NCI-H2029 treated with DMSO at 0.1 percent for 48 hours (cell line): ENCODE results near the gene PARM1.
A peak's percentile ranks its signal among the peaks of the same experiment; 100 is the strongest.

Experiments
- DNase-seq: peaks from one replicate; lab custom pipeline; 2025; lab: John Stamatoyannopoulos, UW

PARM1 gene, protein sequence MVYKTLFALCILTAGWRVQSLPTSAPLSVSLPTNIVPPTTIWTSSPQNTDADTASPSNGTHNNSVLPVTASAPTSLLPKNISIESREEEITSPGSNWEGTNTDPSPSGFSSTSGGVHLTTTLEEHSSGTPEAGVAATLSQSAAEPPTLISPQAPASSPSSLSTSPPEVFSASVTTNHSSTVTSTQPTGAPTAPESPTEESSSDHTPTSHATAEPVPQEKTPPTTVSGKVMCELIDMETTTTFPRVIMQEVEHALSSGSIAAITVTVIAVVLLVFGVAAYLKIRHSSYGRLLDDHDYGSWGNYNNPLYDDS

DNA sequence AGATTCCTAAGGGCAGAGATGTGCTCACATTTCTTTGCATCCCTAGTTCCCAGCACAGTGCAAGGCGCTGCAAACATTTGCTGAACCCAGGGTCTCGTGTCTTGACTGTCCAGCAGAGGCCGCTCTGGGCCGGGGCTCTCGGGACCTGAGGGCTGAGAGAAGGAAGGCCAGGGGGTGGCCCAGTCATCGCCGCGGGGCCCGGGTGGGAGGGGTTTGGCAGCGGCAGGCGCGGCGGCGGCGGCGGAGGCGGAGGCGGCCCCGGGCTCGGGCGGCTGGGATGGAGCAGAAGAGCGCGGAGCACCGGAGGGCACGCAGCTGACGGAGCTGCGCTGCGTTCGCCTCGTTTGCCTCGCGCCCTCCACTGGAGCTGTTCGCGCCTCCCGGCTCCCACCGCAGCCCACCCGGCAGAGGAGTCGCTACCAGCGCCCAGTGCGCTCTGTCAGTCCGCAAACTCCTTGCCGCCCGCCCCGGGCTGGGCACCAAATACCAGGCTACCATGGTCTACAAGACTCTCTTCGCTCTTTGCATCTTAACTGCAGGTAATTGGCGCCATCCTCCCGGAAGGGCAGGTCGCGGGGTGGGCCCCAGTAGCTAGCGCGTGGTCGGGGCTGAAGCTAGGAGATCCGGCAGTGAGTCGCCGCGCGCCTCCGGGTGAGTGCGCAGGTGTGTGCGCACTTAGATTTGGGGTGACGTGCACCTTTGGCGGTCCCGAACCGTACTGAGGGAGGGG, at the start of gene PARM1:
TSS of gene PARM1 (plus strand) at position 285 of the 730 bp plus-strand sequence. CDS start at position 497, 212 bp downstream.
- DNase-seq = peak; percentile 65

DNA sequence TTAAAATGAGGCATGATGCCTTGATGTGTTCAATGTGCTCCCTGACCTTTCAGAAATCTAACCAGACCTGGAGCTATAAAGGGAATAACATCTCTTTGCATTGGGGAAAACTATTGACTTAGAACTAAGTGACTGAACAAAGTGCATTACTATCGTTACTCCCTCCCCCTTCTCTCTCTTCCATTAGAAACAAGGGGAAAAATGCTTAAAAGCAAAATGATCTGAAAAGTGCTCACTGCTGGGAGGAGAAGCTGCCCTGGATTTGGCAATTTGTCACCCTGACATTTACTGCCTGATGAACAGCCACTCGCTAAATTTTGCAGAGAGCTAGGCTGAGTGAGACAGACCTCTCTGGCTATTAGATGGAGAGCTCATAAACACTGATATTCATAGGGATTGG, 48.6 kb upstream of the PARM1 start:
- DNase-seq = no peak

DNA sequence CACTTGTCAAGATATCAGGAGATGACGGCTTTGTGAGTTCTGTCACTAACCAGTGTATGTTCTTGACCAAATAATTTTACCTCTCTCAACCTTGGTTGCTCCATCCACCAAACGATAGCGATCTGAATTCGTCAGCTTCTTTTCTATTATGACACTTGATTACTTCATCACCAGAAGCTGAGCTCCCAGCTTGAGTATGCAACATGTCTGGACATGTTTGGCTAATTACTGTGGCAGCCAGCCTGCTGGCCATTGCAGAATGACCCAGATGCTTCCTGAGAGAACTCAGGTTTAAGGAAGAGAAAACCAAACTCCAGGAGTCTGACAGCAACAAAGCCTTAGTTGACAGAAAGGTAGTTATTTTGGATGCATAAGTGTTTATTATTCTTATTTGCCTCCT, 46.4 kb upstream of the PARM1 start:
- no peak for DNase-seq

DNA sequence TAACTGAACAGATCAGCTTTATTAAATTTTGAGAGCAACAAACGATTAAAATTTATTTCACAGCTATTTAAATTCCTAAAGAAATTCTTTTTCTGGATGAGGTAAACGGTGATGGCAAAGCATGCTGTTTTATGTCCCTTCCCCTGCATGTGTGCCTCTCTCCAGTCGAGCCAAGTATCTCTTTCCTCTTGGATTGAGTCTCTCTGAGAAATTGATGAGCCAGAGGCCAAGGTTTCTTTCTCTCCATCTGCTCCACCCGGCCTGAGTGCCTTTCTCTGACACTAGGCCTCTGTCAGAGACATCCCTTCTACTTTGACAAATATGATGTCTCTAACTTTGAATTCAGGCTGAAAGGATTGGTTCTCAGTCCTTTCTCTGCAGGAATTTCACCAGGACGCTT, 42.6 kb upstream of the PARM1 start:
- no peak for DNase-seq

DNA sequence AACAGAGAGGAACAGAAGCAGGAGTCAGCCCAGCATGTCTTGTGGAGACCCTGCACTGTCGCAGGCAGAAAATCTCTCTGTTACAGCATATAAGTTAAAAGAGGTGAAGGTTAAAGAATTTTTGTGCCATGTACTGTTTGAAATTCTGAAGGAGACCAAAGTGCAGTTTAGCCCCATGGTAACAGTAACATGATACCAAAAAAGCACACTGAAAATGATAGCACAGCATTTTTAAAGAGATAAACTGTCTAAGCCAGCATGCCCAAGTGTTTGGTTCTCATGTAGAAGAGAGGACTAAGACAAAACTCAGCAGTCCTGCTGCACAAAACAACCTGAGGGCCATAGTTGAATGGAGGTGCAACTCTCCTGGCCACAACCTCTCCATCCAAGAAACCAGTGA, 41.9 kb upstream of the PARM1 start:
- no peak for DNase-seq

DNA sequence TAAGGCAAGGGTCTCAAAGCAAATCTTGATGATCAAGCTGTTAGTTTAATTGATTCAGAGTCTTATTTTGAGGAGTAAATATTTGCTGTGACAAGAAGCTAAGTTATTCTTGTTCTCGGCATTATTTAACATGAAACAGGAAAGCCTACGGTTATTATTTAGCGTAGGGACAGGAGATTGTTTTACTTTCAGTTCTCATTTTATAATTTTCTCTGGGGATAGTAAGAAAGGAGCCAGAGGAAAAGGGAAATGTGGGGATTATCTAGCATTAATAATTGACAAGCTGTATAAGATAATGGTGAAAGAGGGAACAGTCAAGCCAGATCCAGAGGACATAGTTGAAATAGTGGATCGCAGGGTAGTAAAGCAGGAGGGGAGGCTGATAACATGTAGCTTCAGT, 39.7 kb upstream of the PARM1 start:
- DNase-seq = no peak

DNA sequence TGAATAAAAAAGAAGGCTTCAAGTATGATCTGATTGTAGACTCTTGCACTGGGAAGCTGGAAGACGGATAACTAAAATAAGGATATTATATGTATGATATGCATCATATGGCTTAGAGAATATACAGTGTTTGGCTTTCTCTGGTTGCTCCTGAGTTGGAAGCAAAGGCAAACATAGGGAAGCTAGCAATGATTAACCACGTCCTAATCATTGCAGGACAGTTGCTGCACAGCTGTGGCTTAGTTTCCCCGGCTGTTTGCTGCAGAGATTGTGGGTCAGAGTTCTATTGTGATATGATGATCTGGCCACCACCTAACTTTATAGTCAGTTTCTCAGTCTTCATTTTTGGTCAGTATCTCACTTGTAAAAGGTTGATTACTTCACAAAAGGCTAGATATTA, 36.3 kb upstream of the PARM1 start:
- no peak for DNase-seq

DNA sequence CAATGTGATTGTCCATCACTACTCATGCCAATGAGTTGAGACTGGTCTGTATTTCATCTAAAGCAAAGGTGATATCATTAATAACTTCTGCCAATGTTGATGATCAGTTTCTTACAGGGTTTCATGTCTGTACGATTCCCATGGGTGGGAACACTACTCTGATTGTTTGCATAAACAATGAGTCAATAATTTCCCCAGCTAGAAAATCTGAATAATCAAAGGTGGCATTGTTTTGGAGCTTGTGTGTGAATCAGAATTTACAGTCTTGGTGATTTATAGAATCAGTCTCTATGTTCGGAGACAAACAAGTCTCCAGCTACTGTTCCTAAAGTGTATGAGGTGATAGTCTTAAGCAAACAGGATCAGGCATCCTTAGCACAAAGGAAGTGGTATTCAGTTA, 35.5 kb upstream of the PARM1 start:
- no peak for DNase-seq

DNA sequence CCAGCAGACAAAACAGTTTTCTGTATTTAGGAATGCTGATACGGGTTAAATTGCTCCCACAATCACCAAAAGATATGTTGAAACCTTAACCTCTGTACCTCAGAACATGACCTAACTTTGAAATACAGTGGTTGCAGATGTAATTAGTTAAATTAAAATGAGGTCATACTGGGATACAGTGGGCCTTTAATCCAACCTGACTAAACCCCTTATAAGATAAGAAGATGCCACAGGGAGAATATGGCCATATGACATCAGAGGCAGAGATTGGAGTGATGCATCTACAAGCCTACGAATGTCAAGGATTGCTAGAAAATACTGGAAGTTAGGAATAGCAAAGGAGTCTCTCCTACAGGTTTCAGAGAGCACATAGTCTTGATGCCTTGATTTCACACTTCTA, 32.1 kb upstream of the PARM1 start:
- DNase-seq = no peak

DNA sequence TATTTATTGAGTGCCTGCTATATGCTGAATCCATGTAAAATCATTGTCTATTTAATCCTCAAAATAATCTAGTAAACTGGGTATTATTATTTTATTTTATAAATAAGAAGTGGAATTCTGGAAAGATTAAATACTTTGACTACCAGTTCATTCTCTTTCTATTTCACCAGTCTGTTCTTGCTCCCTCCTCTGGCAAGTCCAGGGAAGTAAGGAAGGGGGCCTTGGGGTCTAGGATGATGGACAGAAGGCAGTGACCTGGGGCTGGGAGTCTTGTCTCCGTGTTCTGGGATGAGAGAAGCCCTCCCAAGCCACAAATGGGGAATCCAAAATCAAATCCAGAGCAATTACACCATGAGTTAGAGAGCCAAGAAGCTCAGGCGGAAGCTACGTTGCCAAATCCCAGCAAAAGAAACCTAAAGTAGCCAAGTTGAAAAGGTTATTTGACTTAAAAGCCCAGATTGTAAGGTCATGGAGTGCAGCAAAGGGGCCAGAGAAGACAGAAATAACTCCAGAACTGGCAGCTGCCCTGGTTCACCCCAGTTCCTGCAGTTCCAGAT, 28.3 kb upstream of the PARM1 start:
- no peak for DNase-seq

DNA sequence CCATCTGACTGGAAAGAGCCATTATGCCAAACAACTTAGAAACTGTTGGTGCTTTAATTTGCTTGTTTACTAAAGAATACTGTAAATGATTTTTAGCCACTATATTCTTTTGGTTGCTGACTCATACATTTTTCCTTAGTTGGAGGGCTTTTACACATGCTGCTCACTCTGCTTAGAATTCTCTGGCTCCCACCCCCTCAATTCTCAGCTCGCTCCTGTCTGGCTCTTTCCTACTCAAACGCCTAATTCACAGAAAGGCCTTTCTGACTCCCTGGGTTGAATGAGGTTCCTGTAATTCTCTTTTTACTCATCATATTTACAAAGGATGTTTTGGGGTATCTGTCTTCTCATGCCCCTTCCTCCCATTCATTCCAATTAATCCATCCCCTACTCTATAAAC, 26.1 kb upstream of the PARM1 start:
- DNase-seq = no peak

DNA sequence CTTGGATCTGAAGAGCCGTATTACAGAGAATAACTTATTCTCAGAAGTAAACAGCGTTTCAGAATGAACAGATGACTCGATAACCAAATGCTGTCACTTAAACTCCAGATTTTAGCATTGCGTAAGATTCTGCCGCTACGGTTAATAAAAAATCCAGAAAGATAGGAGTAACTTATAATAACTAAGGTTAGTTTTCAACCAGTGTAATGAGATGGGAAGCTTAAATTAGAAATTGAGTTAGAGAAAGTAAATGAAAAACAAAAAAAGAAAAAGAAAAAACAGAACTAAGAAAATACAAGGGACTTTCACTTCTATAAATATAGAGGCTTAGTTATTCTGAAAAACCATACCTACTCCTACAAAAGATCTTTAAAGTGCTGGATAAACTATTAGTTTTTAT, 13.1 kb upstream of the PARM1 start:
- DNase-seq = no peak

DNA sequence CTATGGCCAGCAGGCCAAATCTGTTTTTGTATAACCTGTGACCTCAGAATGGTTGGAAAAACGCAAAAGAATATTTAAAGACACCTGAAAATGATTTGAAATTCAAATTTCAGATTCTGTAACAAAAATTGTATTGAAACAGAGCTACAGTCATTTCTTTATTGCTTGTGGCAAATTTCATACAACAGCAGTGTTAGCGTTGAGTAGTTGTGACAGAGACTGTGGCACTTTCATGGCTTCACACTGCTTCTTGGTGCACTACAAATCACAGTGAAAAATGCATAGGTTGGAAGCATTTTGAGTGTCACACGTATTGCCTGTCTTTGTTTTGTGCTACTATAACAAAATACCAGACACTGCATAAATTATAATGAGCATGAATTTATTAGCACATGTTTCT, 12.2 kb upstream of the PARM1 start:
- no peak for DNase-seq

DNA sequence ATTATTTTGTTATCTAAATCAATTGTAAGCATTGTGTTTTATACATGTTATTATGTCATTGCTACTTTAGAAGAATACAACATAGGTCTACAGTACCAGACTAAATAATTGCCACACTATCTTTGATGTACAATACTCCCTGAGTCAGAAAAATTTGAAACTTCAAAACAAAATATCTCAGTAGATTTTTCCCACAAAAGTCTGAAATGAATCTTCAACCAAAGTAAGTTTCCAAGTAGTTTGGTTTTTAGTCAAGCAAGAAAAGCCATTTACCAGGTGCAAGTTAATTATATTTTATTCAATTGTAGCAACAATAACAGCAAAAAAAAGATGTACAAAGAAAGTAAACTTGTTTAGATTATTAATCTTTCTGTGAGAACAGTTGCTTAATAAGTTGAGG, 11.4 kb upstream of the PARM1 start:
- no peak for DNase-seq

DNA sequence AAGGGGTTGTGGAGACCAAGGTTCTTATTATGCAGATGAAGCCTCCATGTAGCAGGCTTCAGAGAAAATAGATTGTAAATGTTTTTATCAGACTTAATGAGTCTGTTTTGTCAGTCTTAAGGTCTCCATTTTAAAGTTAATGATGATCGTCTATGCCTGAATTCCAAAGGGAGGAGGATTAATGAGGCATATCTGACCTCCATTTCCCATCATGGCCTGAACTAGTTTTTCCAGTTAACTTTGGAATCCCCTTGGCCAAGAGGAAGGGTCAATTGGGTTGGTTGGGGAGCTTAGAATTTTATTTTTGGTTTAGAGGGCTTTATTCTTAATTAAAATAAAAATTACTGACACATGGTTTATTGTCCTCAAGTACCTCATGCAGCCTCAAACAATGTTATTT, 6.9 kb upstream of the PARM1 start:
- no peak for DNase-seq

DNA sequence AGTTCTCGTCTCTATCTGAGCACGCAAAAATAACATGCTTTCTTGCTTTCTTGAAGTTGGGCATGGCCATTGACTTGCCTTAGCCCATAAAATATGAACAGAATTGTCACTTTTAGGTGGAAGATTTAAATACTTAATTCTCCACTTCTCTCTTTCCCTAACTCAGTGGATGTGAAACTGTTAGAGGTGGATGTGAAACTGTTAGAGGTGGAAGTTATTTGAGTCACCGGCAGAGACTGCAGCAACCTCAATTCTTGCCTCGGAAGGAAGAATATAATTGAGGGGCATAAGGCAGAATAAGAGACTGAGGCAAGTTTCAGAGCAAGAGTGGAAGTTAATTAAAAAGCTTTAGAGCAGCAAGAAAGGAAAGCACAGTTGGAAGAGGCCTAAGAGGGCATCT, 2.8 kb upstream of the PARM1 start:
- no peak for DNase-seq

DNA sequence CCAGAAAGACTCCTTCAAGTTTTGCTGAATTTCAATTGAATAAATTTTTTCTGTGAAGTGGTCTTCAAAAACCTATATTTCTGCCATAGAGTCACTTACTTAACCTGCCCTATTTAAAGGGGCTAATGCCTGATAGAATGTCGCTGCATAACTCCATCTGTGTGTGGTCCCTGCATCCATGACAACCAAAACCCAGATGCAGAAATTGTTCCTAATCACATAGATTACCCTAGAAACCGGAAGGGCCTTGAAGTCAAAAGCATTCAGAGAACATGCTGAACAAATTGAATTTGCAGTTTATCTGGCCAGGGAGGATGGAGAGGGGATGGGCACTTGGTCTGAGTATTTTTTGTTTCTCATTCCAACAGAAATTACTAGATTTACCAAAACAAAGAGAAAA, 1.5 kb upstream of the PARM1 start:
- DNase-seq = no peak

DNA sequence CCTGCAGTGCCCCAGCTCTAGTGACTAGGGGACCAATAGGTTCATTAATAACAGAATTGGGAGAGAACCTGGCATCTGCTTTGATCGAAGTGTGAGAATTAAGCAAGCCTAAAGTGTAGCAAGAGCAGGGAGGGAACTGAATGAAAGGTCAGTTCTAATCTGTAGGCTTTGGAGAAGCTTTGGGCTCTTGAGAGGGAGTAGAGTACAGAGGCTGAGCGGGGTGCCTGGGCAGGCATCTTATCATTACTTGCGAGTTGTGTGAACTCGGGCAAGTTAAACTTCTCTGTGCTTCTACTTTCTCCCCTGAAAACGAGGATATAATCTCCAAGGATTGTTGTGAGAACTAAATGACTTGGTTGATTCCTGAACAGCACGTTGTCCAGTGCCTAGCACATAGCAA, 906 bp upstream of the PARM1 start:
- no peak for DNase-seq

DNA sequence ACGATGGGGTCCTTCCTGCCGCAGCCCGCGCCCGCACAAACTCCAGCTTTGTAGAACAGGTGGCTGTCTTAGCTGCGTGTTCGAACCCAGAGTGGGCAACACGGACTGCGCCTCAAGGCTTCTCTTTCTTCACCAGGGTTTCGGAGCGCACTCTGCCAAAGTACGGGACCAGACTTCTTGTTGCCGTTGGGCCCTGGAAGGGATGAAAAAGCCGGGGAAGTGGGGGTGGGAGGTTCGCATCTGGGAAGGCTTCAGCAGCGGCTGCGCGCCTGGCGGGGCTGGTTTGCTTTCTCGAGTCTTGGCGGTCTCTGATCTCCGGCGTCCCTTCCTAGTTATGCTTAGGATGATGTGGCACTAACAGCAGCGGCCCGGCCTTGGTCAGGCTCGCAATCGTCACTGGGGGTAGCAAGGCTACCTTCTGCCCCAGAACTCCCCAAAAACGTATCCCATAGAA, 673 bp downstream of the PARM1 start:
- no peak for DNase-seq

DNA sequence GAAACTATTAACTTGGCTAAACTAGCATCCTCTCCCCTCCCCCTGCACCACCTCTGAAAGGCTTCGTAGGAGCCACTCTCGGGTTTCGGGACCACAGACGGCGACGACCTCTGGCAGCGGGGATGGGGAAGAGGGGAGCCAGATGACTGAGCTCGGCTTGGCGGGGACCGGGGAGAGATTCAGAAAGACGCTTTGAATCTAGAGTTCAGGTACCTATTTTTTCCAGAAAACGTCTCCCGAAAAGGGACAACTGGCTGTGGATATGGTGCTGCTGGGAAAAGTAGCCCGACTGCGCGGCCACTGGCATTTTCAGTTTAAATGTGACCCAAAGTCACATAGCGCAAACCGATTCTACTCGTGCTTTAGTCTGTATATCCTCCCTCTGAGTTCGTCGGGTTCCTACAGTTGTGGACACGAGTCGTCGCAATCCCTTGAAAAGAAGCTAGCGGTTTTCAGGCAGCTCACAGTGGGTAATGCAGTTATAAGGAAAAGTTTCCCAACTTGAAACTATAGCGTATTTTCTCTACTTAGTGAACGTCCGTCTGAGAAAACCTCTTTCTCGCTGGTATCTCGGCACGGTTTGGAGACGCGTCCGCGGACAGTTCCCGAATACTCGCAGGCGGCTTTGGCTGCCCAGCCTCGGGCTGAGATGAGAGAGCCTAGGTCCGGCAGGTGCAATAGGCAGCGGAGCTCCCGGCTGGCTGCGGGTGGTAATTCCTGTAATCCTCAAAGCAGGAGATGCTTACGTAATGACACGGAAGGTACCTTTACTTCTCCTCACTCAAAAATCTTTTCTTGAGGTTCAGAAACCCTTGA, 1.3 kb downstream of the PARM1 start:
- peak; percentile 42 for DNase-seq

DNA sequence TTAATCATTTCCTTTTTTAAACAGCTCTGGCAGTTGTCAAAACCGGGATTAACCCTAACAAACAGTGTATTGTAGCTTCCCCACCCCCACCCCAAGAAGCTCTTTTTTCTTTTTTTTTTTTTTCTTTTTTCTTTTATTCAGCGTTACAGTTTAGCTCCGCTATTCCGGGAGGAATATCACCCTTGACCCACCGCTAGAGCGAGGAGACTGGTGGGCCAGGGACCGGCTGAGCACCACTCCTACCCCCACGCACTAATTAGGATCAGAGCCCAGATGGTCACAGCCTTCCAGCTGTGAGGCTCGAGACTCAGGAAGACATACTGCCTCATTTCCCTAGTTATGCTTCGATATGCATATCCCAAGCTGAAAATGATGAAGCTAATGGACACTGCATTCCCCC, 2.0 kb downstream of the PARM1 start:
- no peak for DNase-seq

DNA sequence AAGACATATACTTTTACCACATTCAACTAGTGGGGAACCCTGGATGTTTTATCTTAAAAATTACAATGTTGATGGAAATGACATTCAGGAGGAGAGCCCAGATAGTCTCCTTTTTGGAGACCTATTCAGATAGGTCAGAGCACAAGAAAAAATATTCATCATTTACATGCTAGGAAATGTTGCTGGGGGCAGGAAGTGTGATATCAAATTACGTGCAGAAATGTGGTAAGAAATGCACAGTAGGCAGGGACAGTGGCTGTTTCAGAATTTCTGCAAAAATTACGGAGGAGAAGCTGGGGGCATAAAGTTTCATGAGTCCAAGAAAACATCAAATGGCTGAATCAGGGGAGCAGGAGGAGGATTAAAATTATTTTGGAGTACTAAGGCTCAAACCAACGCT, 8.2 kb downstream of the PARM1 start:
- DNase-seq = no peak
